Endodermal cell (in vitro differentiated cells): Measurements from ENCODE around the gene HOMER2. TPM values are rescaled to one million over a fixed set of nuclear protein-coding genes. Genes with fewer than 3 reads are reported as not detected.
"Not testable (repeated sequence)": the region's sequence is repeated elsewhere in the genome, so short reads cannot be mapped to it uniquely, and the experiment has no call there.

Source experiments
- DNase-seq: peaks from one replicate; pipeline ENCODE4 v3.0.0-alpha.2; 2017
- H3K27ac ChIP-seq: 2 replicates; pipeline ENCODE4 v1.5.1; 2013; ENCODE audit warnings: mild to moderate bottlenecking, low read depth, low read length, moderate library complexity
- H3K27me3 ChIP-seq: 2 replicates; pipeline ENCODE4 v1.6.1; 2013; ENCODE audit warnings: mild to moderate bottlenecking, low read length, moderate library complexity; ENCODE audit not compliant: insufficient read depth, control insufficient read depth, poor library complexity, severe bottlenecking
- H3K36me3 ChIP-seq: 2 replicates; pipeline ENCODE4 v1.7.0; 2013; ENCODE audit warnings: mild to moderate bottlenecking, low read length, moderate library complexity; ENCODE audit not compliant: control insufficient read depth, insufficient read depth
- H3K4me1 ChIP-seq: one replicate; pipeline ENCODE4 v1.7.0; 2013; ENCODE audit warnings: low read length; ENCODE audit not compliant: control insufficient read depth, insufficient read depth
- H3K4me3 ChIP-seq: 2 replicates; pipeline ENCODE4 v1.5.1; 2013; ENCODE audit warnings: mild to moderate bottlenecking, low read length, moderate library complexity
- H3K9ac ChIP-seq: 2 replicates; pipeline ENCODE4 v1.6.1; 2013; ENCODE audit warnings: mild to moderate bottlenecking, low read length, moderate library complexity; ENCODE audit not compliant: poor library complexity, severe bottlenecking; ENCODE audit errors: extremely low read depth
- H3K9me3 ChIP-seq: 2 replicates; pipeline ENCODE4 v1.6.1; 2013; ENCODE audit warnings: mild to moderate bottlenecking, low read length, moderate library complexity; ENCODE audit not compliant: control insufficient read depth
- H3K27ac Mint-ChIP-seq: 2 replicates; pipeline ENCODE4 v1.8.0; 2020; ENCODE audit warnings: mixed read lengths
- H3K27me3 Mint-ChIP-seq: 2 replicates; pipeline ENCODE4 v1.8.0; 2021; ENCODE audit warnings: mild to moderate bottlenecking, mixed read lengths; ENCODE audit not compliant: insufficient read depth
- H3K36me3 Mint-ChIP-seq: 2 replicates; pipeline ENCODE4 v1.8.0; 2020; ENCODE audit warnings: low read depth, mixed read lengths
- H3K4me1 Mint-ChIP-seq: 2 replicates; pipeline ENCODE4 v1.8.0; 2020; ENCODE audit warnings: mixed read lengths
- H3K4me3 Mint-ChIP-seq: 2 replicates; pipeline ENCODE4 v1.8.0; 2020; ENCODE audit warnings: mild to moderate bottlenecking, moderate library complexity, mixed read lengths
- H3K9me3 Mint-ChIP-seq: 2 replicates; pipeline ENCODE4 v1.8.0; 2020; ENCODE audit warnings: mild to moderate bottlenecking, mixed read lengths
- CTCF ChIP-seq: fragments of 200-600 bp; sonication (generic); conservative IDR thresholded peaks from 2 replicates; pipeline ENCODE4 v1.5.0; 2021; ENCODE audit warnings: antibody characterized with exemption, mild to moderate bottlenecking
- WGBS, 2 experiments: methylation state at CpG; one replicate each; pipeline versions ENCODE4 v1.1.5 to v1.1.7; 2013; ENCODE audit warnings: missing lambda C conversion rate in 2 of 2, mixed read lengths in 1 of 2; ENCODE audit not compliant: insufficient coverage in 1 of 2, insufficient read length in 1 of 2; 5-methylcytosine and 5-hydroxymethylcytosine counted together
- total RNA-seq, 2 donors: library from RNA; stranded (reverse); fragmentation: NEBNext Ultra II Directional in 1 of 2; extraction: Animal tissue kit (Norgen Biotek cat#: 25700) in 1 of 2; gene quantifications; 2 replicates in 1 of 2; 3 replicates in 1 of 2; pipeline ENCODE4 v1.2.1, GENCODE V29; 2021

Gene HOMER2
- total RNA-seq, 2 donors from 2014 or later, result 31.8 to 32.7 TPM

- Mint-ChIP-seq H3K4me1 (peaks cover 15% of the 10 kb centered on the region), H3K27me3 (peaks cover 3% of the 10 kb centered on the region), H3K9me3 (no peaks in the 10 kb centered on the region), H3K4me3 (no peak overlapping the region), H3K27ac (no peak overlapping the region), H3K36me3 (no peaks in the 10 kb centered on the region)
- WGBS, 2 experiments, result 90 to 93% methylated on average over 2 to 3 of the region's 3 CpGs
- peak; percentile 49 for TF ChIP-seq CTCF
- DNase-seq, result no peak
- no peaks in the 10 kb centered on the region for H3K36me3 ChIP-seq
- no peak overlapping the region for H3K9ac ChIP-seq
- no peak overlapping the region for H3K27ac ChIP-seq
- no peaks in the 10 kb centered on the region for H3K27me3 ChIP-seq
- H3K9me3 ChIP-seq, result no peaks in the 10 kb centered on the region
- no peak overlapping the region for H3K4me3 ChIP-seq
- H3K4me1 ChIP-seq, result peaks cover 5% of the 10 kb centered on the region
Observed at GRCh38 chr15:82943176-82943575, 9.3 kb downstream of the HOMER2 start.

- peaks cover 15% of the 10 kb centered on the region for H3K4me1 Mint-ChIP-seq
- 93 to 96% methylated on average over 3 to 7 of the region's 8 CpGs for WGBS, 2 experiments
- no peak overlapping the region for H3K4me3 Mint-ChIP-seq
- TF ChIP-seq CTCF, result no peak
- Histone ChIP-seq H3K4me1 (peaks cover 5% of the 10 kb centered on the region), H3K4me3 (no peak overlapping the region), H3K9ac (no peak overlapping the region), H3K27me3 (no peaks in the 10 kb centered on the region), H3K9me3 (no peaks in the 10 kb centered on the region), H3K36me3 (no peaks in the 10 kb centered on the region), H3K27ac (no peak overlapping the region)
- peaks cover 3% of the 10 kb centered on the region for H3K27me3 Mint-ChIP-seq
- no peaks in the 10 kb centered on the region for H3K9me3 Mint-ChIP-seq
- no peaks in the 10 kb centered on the region for H3K36me3 Mint-ChIP-seq
- H3K27ac Mint-ChIP-seq, result no peak overlapping the region
- DNase-seq, result no peak
Observed at GRCh38 chr15:82942691-82943090, 9.8 kb downstream of the HOMER2 start.

GRCh38 chr15:82939678-82940077, 12.8 kb downstream of the HOMER2 start:
- H3K36me3 ChIP-seq, H3K9me3 ChIP-seq, H3K4me3 ChIP-seq, DNase-seq, H3K4me1 ChIP-seq, H3K9ac ChIP-seq, H3K36me3 Mint-ChIP-seq, H3K27ac ChIP-seq, H3K9me3 Mint-ChIP-seq, H3K27me3 ChIP-seq, H3K4me3 Mint-ChIP-seq, H3K27me3 Mint-ChIP-seq, H3K27ac Mint-ChIP-seq: not testable (repeated sequence)
- H3K4me1 Mint-ChIP-seq, result peaks cover 12% of the 10 kb centered on the region
- 97% methylated on average over 6 of the region's 6 CpGs for WGBS, 2 experiments

- Histone ChIP-seq H3K9me3 (no peaks in the 10 kb centered on the region), H3K4me1 (no peaks in the 10 kb centered on the region), H3K36me3 (no peaks in the 10 kb centered on the region), H3K27ac (no peak overlapping the region), H3K4me3 (no peak overlapping the region), H3K27me3 (no peaks in the 10 kb centered on the region), H3K9ac (no peak overlapping the region)
- Mint-ChIP-seq H3K27ac (no peak overlapping the region), H3K36me3 (no peaks in the 10 kb centered on the region), H3K27me3 (peaks cover 6% of the 10 kb centered on the region), H3K4me3 (no peak overlapping the region), H3K9me3 (no peaks in the 10 kb centered on the region), H3K4me1 (peaks cover 3% of the 10 kb centered on the region)
- TF ChIP-seq CTCF, result no peak
- DNase-seq, result no peak
- WGBS, 2 experiments, result 94 to 96% methylated on average over 4 to 5 of the region's 5 CpGs
Observed at GRCh38 chr15:82937712-82938058, 14.8 kb downstream of the HOMER2 start.
